Measurements from ENCODE around the gene RASA3. TPM values are rescaled to one million over a fixed set of nuclear protein-coding genes. Genes with fewer than 3 reads are reported as not detected.
A peak's percentile ranks its signal among the peaks of the same experiment; 100 is the strongest.

The RASA3 gene
- total RNA-seq, 4 donors from 2014 or later = 28.1 to 73.4 (median 56.8) TPM

DNA sequence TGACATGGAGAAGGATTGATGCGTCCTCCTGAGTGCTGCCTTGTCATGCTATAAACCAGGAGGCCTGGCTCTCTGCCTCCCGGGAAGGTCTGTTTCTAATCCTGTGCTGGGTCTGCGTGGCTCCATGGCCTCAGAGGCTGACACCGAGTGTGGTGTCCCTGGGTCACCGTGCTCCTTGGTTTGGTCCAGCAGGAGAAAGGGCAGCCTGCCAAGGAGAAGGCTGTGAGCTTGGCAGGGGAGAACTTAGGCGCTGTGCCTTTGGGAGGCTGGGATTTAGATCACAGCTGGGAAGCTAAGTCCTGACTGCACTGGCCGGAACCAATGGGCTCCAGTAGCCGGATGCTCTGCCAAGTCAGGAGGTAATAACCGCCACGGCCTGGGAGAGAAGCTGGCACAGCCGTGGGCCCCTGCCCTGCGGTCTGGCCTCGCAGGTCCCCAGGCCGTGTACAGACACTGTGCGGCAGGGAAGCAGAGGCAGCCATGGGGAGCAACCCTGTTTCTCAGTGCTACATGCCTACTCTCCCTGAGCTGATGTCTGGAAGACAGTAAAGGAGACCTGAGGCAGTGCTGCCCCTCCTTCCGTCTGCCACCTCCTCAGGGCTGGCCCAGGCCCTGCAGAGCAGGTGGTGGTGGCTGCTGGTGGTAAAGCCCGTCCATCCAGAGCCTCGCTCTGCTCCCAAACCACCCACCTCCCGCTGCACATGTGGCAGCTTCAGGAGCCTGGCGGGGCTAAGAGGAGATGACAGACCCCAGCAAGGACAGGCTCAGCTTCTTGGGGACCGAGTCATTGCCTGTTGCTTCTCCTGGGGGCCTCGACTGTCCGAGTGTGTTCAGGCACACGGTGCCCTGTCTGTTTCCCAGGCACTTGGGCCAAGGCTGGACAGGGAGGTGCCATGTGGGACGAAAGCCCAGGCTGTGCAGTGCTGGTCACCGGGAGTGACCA, 203.5 kb downstream of the RASA3 start:
- TF ChIP-seq, protein P1, sequence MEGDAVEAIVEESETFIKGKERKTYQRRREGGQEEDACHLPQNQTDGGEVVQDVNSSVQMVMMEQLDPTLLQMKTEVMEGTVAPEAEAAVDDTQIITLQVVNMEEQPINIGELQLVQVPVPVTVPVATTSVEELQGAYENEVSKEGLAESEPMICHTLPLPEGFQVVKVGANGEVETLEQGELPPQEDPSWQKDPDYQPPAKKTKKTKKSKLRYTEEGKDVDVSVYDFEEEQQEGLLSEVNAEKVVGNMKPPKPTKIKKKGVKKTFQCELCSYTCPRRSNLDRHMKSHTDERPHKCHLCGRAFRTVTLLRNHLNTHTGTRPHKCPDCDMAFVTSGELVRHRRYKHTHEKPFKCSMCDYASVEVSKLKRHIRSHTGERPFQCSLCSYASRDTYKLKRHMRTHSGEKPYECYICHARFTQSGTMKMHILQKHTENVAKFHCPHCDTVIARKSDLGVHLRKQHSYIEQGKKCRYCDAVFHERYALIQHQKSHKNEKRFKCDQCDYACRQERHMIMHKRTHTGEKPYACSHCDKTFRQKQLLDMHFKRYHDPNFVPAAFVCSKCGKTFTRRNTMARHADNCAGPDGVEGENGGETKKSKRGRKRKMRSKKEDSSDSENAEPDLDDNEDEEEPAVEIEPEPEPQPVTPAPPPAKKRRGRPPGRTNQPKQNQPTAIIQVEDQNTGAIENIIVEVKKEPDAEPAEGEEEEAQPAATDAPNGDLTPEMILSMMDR (IDR thresholded peaks at IDR 0.05) = no peak
- peak; percentile 39 for ATAC-seq (ENCODE audit: low FRiP score)
- DNase-seq (ENCODE audit: low spot score) = peak; percentile 52

Other genes with a start within 250 kb of the RASA3 start
- 1 to 10 TPM in 2 of 4 donors, under 1 TPM in 2; 0.13 to 6.9 (median 1.6) TPM for gene C13orf46, start 158.5 kb downstream of the RASA3 start, total RNA-seq
- not detected for gene CFAP97D2, start 46.6 kb upstream of the RASA3 start, total RNA-seq
- 10 to 100 TPM; 45.7 to 66.4 (median 55.0) TPM for gene CDC16, start 102.3 kb upstream of the RASA3 start, total RNA-seq
- gene UPF3A, start 149.0 kb upstream of the RASA3 start, total RNA-seq = 10 to 100 TPM; 25.1 to 60.7 (median 39.0) TPM
- 10 to 100 TPM; 10.7 to 21.4 (median 17.3) TPM for gene CHAMP1, start 181.9 kb upstream of the RASA3 start, total RNA-seq